GM12892 (cell line): Measurements from ENCODE around the gene KIAA1549.

Experiments used
- POLR2A ChIP-seq: IDR thresholded peaks from 2 replicates; pipeline ENCODE4 v1.6.1; 2011; ENCODE audit warnings: low read depth, low read length, control low read depth
- POLR2AphosphoS5 ChIP-seq: IDR thresholded peaks from 2 replicates; pipeline ENCODE4 v1.6.1; 2011; ENCODE audit warnings: low read depth, low read length, control low read depth
- TAF1 ChIP-seq: IDR thresholded peaks from 2 replicates; pipeline ENCODE4 v1.6.1; 2011; ENCODE audit warnings: low read depth, mild to moderate bottlenecking, control low read depth, low read length, borderline replicate concordance

GRCh38 chr7:138974675-138975292, 6.4 kb downstream of the KIAA1549 start:
- TF ChIP-seq POLR2A: no peak
- no peak for TF ChIP-seq TAF1
- TF ChIP-seq POLR2AphosphoS5: no peak
